Hepatocyte (in vitro differentiated cells): ENCODE measurements around the gene HPS4.

Source experiments
- CTCF ChIP-seq: fragments of 200-600 bp; sonication (generic); IDR thresholded peaks from 2 replicates; pipeline ENCODE4 v1.5.1; 2016; ENCODE audit warnings: antibody characterized with exemption, mild to moderate bottlenecking; ENCODE audit not compliant: poor library complexity
- EZH2 ChIP-seq: fragments of 200-600 bp; sonication (generic); IDR thresholded peaks from 2 replicates; pipeline ENCODE4 v1.6.1; 2016; ENCODE audit warnings: antibody characterized with exemption, mild to moderate bottlenecking, borderline replicate concordance
- EZH2phosphoT487 ChIP-seq: fragments of 200-600 bp; sonication (generic); IDR thresholded peaks from one replicate; pipeline ENCODE4 v1.6.1; 2018; ENCODE audit warnings: antibody characterized with exemption, mild to moderate bottlenecking, low read depth, moderate library complexity; ENCODE audit not compliant: unreplicated experiment, severe bottlenecking

- no peak for TF ChIP-seq CTCF
- no peak for TF ChIP-seq EZH2
- TF ChIP-seq EZH2phosphoT487, result no peak
These were observed 43.6 kb upstream of the HPS4 start for GRCh38 chr22:26527167-26527566.
